NCI-H524 (cell line): ENCODE measurements around the gene ABCG1.
A peak's percentile ranks its signal among the peaks of the same experiment; 100 is the strongest.
"Not testable (repeated sequence)": the region's sequence is repeated elsewhere in the genome, so short reads cannot be mapped to it uniquely, and the experiment has no call there.

ENCODE experiments used
- DNase-seq, 2 experiments: peaks; one replicate each; lab custom pipeline; 2025; lab: John Stamatoyannopoulos, UW

The ABCG1 gene

DNA sequence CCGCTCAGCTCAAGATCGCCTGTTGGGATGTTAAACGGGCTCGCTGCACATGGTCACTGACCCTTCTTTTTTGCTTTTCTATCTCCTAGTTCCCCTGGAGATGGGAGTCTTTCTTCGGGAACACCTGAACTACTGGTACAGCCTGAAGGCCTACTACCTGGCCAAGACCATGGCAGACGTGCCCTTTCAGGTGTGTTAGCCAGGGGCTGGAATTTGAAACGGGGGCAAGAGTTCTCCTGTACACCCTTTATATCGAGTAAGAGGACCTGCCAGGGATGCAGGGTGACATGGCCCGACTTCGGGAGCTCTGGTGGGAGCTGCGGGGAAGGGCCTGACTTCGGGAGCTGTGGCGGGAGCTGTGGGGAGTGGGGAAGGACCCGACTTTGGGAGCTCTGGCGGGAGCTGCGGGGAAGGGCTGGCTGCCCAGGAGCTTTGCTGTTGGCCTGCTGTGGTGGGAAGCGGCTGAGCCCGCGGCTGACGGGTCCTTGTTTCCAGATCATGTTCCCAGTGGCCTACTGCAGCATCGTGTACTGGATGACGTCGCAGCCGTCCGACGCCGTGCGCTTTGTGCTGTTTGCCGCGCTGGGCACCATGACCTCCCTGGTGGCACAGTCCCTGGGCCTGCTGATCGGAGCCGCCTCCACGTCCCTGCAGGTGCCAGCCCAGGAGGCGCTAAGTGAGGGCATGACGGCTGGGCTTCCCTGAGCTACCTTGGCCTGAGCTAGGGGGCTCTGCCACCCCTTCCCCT lies 72.2 kb downstream of the ABCG1 start:
- no peak for DNase-seq

DNA sequence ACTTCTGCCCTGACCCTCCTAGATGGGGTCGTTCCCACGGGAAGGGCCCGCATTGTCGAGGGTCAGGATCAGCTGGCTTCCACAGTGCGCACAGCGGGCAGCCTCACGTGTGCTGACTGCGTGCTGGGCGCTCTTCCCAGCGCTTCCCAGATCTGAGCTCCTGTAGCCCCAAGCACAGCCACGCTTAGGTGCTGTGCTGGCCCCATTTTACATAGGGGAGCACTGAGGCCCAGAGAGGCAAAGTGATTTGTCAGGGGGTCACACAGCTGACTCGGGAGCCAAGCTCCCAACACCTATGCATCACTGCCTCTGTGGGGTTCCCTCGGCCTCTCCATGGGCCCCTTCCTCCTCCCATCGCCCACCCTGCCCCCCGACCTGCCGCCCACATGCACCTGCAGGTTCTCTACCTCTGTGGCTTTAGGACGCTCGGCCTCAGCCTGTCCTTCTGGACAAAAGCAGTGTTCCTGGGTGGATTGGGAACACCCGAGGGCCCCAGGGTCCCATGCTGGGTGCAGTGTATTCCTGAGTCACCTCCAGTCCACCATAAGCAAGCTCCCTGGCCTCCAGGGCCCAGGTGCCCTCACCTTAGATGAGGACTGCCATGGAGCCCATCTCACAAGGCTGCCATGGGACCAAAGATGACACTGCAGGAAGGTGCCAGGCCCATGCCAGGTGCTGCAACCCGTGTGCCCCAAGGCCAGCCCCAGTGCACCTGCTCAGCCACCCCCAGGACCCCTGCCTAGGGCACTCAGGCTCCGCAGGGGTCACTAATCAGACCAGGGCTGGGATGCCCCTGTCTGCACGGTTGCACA lies 73.0 kb downstream of the ABCG1 start:
- DNase-seq, result no peak

DNA sequence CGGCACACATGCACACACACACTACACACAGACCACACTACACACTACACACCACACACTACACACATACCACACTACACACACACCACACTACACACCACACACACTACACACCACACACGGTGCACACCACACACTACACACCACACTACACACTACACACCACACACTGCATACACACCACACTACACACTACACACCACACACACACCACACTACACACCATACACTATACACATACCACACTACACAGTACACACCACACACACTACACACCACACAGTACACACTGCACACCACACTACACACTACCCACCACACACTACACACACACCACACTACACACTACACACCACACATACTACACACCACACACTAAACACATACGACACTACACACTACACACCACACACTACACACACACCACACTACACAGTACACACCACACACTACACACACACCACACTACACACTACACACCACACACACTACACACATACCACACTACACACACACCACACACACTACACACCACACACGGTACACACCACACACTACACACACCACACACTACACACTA lies 73.7 kb downstream of the ABCG1 start:
- DNase-seq, result not testable (repeated sequence)

DNA sequence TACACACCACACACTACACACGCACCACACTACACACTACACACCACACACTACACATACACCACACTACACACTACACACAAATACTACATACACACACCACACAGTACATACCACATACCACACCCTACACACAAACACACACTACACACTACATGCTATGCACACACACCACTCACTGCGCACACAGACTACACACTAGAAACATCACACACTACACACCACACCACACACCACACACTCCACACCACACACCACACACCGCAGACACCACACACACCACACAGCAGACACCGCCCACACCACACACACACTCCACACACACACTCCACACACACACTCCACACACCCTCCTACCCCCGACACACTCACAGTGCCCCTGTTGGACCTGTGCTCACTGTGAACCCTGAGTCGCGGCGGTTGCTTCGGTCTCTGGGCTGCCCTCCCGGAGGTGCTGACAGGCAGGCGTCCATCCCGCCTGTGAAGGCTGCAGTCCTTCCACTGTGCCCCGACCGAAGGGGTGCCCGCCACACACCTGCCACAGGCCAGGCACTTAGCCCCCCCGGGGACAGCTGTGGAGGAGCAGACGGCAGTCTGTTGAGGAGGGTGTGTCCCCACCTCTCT lies 74.8 kb downstream of the ABCG1 start:
- DNase-seq, result peak; percentile 62 to 90

DNA sequence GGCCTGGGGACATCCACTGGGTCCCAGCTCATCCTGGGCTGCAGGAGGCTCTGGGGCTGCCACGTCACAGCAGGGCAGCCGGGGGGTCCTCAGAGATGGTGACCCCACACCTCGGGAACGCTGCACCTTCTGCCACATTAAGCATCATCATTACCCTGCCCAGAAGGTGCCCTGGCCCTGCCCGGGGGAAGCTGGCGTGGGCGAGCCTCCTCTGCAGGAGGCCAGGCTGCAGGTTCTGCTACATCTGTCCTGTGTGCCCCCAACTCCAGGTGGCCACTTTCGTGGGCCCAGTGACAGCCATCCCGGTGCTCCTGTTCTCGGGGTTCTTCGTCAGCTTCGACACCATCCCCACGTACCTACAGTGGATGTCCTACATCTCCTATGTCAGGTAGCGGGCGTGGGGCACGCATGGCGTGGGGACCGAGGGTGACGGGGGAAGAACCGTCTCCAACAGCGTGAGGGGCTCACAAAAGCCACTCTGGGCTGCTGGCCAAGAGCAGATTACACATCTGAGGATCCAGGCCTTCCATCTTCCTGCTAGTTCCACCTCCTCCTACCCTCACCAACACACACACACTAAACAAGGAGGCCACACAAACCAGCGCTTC lies 75.4 kb downstream of the ABCG1 start:
- DNase-seq, result peak; percentile 28 to 48

DNA sequence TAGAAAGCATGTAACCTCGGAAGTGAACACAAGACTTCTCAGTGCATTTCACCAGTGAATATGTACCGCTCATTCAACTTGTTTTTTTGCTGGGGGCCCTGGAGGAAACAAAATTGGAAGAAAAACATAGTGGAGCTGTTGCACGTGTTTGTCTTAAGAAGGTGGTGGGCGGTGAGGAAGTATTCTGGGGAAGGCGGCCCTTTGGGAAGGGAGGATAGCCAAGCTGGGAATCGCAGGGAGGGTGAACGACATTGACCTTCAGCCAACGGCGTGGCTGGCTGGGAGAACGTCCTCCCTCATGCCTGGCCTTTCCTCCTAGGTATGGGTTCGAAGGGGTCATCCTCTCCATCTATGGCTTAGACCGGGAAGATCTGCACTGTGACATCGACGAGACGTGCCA lies 76.9 kb downstream of the ABCG1 start:
- no peak for DNase-seq

DNA sequence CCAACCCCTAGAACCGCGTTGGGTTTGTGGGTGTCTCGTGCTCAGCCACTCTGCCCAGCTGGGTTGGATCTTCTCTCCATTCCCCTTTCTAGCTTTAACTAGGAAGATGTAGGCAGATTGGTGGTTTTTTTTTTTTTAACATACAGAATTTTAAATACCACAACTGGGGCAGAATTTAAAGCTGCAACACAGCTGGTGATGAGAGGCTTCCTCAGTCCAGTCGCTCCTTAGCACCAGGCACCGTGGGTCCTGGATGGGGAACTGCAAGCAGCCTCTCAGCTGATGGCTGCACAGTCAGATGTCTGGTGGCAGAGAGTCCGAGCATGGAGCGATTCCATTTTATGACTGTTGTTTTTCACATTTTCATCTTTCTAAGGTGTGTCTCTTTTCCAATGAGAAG lies 77.6 kb downstream of the ABCG1 start:
- no peak for DNase-seq

DNA sequence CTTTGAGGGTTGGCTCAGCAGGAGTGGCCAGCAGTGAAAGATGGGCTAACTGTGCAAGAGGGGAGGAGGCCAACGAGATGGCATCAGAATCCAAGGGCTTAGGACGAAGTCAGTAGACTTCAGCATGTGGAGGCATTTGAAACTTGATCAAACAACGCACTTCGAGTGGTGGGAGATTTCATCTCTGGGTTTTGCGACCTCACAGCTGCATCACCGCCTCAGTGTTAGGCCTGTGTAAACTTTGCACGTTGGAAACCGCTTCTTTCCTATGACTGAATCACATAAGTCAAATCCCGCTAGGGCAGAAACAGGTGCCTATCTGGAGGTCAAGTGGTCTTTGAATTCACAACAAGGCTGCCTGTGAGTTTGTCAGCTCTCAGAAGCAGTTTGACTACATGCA lies 78.4 kb downstream of the ABCG1 start:
- no peak for DNase-seq

DNA sequence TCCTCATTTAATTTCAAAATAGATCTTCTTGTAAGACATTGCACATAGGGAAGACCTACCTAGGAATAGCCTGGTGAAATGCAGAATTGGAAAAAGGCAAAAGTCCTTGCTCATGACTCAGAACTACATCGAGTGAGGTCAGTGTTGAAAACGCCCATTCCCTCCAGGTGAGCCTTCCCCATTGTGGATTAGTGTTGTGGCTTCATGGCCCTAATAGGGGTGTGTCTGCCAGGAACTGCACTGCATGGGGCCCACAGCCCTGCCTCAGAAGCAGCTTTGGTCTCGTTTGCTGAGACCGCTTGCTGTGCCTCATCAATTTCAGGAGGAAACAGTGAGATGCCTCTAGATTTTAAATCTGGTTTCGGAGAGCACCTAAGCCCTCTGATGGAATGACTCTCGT lies 79.3 kb downstream of the ABCG1 start:
- no peak for DNase-seq

DNA sequence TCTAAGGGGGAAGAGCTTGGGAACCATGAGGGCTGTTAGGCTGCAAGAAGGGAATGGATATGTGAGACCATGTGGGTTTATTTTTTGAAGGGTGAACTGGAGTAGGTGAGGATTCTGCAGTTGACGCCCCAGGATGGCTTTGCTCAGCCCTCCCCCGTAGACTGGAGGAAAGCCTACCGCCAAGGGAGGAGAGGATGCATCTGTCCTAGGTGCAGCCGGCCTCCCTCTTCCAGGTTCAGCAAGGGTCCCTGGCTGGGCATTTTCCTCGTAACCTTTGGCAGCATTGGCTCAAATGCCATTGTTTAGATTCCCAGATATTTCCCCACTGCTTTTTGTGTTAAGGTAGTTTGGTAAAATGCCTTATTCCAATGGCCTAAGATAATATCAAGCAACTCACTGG lies 79.7 kb downstream of the ABCG1 start:
- DNase-seq, result no peak

DNA sequence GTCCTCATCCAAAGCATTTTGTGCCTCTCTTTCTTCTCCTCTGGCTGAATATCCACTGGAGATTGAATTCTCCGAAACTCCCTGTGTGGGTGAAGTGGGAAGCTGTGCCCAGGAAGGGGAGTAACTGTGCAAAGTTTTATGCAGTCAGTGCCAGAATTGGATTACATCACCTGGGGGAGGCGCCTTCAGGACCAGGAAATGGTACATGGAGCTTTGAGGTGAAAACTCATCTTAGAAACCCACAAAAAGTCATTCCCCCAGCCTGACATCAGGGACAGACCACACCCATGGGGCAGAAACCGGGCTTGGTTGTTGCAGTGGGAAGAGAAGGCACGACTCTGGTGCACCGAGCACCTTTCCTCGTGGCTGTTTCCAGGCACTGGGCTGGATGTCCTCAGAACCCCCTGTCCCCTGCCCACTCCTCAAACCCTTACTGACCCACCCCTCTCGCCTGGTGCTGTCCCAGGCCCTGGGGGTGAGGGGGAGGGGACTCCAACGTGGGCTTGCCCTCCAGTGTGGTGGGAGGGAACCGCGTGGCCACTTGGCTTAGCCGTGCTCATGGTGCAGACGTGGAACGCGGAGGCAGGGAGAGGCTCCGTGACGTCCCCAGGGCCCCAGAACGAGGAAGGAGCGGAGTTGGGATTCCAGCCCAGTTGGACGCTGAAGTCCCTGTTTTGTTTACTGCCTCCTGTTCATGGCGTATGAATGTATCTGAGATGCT lies 80.5 kb downstream of the ABCG1 start:
- DNase-seq, result no peak

DNA sequence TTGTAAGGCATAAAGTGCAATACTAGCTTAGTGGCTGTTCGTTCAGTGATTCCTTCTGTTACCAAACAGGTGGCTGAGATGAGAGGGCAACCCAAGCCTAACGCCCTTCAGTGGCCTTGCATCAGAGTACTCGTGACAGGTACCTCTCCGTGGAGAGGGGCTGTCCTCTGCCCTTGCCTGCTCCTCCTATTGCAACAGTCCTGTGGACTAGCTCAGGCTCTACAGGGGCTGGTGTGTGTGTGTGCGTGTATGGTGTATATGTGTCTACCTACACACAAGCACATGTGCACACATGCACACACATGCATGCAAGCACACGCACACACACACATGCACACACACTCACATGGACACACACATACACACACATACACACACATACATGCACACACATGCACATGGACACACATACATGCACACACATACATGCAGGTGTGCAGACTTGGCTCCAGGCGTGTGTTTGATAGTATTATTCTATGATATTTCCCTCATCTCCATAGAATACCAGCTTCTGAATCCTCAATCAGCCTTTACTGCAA lies 81.2 kb downstream of the ABCG1 start:
- peak in 1 of 2 experiments; percentile 31 for DNase-seq

DNA sequence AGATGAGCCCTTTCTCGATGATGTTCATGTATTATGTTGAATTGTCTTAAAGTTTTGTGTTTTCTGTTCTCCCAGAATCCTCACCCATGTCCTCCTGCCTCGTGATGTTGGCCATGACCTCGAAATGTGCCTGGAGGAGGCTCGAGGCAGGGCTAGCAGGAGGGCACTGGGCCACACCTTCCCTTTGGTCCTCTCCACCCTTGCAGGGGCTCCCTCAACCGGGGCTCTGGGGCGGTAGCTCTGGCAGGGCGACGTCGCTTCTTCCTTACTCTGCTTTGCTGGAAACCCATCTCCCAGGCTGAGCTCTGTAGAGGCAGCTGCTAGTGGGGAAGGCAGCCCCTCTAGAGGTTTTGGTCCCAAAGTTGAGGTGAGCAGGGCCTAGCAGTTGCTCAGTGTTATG lies 82.0 kb downstream of the ABCG1 start:
- DNase-seq, result no peak

DNA sequence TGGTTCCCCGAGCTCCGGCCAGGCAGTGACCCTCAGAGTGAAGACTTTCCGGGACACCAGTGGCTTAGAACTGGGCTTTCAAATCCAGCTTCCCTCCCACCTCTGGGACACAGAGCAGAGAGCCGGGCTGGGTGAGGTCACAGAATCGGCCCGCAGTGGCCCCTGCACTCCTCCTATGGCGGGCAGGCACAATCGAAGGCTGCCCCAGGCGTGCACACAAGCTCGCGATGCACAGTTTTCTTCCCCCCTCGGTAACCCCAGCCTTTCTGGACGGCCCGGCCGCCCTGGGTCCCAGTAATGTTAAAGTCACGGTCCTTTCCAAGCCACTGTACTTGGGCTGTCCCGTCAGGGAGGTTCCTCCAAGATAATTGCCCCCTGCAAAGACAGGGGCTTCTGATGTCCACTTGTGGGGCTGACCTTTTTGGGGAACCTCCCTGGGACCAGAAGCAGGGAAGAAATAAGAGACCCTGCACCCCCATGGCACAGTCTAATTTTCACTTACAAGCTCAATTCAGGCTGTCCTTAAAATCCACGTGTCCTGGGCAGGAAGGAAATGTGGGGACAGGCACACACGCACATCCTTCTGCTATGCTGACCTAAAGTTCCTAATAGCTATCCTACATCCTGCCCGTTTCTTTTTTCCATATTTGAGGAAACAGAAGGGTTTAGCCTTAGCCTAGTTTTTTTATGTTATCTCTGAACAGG lies 82.6 kb downstream of the ABCG1 start:
- DNase-seq, result no peak

DNA sequence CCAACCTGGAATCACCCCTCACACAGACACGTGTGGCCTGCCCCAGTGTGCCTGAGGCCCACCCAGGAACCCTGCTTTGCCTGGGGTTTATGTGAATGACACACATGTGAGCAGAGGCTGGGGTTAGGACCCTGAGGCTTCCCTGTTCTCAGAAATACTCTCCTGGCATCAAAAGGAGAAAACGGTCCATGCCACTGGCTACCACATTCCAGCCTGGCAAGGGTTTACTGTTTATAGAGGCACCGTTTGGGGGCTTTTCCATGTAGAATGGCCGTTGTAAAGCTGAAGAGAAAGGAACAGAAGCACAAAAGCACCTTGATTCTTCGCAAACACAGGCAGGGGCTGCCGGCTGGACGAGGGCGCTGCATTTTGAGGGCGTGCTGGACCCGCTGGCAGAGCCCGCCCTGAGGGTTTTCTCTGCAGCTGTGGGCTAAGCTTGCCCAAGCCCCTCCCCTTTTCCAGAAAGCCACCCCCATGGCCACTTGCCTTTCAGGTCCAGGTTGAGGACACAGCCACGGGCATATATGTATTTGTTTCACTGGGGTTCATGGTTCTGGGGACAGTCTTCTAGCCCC lies 83.2 kb downstream of the ABCG1 start:
- no peak for DNase-seq

DNA sequence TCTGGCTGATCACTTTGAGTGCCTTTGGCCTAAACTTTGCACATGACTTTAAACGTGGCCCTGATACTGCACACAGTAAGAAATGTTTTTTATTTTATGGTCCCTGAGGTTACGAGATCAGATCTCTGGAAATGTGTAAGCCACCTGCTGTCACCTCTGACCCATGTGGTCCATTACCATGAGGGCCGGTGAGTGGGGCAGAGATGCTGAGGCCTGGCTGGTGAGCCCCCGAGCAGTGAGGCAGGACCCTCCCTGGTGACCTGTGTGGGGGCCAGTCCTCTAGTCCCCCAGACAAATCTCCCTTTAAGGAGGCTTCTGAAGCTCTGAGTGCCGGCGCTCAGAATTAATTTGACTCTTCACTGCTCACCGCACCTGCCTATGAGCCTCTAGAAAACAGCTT lies 83.9 kb downstream of the ABCG1 start:
- peak in 1 of 2 experiments; percentile 35 for DNase-seq

DNA sequence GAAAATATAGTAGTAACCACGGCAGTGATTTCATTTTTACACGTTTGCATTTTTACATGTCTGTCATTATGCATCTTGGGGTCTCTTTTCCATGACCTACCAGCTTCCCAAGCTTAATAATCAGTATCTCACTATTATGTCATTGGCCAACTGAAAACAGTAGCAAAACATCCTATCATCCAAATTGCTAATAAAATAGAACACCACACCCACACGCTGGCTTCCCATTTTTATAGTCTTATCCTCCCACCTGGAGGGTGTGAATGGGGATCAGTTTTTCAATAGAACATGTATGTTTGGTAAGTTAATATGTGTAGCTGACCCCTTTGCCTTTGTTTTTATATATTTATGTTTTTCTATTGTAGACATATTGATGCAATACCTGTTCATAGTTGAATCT lies 84.5 kb downstream of the ABCG1 start:
- DNase-seq, result no peak

DNA sequence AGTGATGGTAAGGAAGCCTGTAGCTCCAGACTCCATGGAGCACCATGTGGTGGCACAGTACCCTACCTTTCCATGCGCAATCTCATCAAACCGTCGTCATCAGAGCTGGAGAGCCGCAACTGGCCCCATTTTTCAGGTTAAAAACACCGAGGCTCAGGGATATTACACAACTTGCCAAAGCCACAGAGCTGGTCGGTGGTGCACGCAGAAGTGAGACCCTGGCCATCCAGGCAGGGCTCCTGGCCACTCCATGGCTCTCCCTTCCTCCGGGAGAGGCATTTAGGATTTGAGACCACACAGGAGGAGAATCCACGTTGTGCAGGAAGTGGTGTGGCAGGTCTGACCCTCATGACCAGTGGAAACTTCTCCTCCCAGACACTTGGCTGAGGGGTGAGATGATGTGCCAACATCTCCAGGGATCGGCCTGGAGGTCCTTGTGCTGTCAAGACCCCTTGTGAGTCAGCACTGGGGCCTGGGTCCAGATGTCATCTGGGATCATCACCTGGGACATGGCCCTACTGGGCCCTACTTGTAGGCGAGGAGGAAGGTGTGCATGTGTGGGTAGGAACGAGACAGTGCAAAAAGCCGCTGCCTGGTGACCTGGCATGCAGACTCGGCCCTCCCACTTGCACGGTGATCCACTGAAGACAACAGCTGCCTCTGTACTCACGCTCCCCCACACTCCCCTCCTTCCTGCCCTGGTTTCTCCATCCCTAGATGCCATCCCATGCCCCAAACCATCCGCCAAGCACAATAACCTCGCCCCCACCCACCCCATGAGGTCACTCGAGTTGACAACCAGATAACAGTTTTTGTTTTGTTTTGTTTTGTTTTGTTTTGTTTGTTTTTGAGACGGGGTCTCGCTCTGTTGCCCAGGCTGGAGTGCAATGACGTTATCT lies 85.9 kb downstream of the ABCG1 start:
- DNase-seq, result no peak

DNA sequence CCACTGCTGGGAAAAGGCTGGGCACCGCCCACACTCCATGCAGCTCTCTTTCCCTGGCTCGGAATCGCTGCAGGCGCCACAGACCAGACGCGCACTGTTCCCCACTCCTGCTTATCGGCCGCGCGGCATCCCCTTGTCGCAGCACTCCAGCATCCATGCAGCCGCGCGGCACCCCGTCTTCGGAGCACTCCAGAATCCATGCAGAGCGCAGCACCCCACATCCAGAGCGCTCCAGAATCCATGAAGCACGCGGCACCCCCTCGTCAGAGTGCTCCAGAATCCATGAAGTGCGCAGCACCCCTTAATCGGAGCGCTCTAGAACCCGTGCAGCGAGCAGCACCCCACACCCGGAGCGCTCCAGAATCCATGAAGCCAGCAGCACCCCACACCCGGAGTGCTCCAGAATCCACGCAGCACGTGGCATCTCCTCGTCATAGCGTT lies 86.8 kb downstream of the ABCG1 start:
- no peak for DNase-seq
